Heart left ventricle (tissue), 13 donors: ENCODE measurements around the gene FUS.

Experiments
- CTCF ChIP-seq, 12 donors: fragments of 200-600 bp; sonication (generic) in 4 of 12; IDR thresholded peaks; one replicate each; pipeline versions ENCODE4 v1.5.0 to v1.8.0; 2018 to 2022; ENCODE audit warnings: antibody characterized with exemption in 12 of 12, mild to moderate bottlenecking in 5 of 12
- POLR2A ChIP-seq, 2 donors: fragments of 450-650 bp; IDR thresholded peaks; one replicate each; pipeline ENCODE4 v1.6.1; 2017; ENCODE audit warnings: antibody characterized with exemption in 2 of 2, mild to moderate bottlenecking in 2 of 2, moderate library complexity in 2 of 2
- donor health status: ischemic (EF 13 %, LVEDD 7.1; RV severe dilation, severe dysfunction).
- donor health status: DM: no; HTN: yes; CAD: no.
- donor health status: DM: no; HTN: no; CAD: no.
- donor health status: ischemic (EF 25% LVEDD 6.9; RV normal size, moderate dysfunction).
- donor health status: ischemic (EF 25% LVEDD 5.7; RV mildly dilated, moderate dysfunction).
- donor health status: ischemic (EF 35%, LVEDD 5.7; RV mildly dilated, moderate dysfunction).
- donor health status: nonischemic (EF 11% LVEDD 7.7; RV severe dilation, severe dysfunction).
- donor health status: DM: yes; HTN: yes; CAD: no.
- donor health status: PGD.
- donor health status: ischemic (EF 29% LVEDD 5.4; RV normal size, mild dysfunction).
- donor health status: nonischemic (EF 23%, LVEDD 6.1; RV moderate dilation, normal function).

- TF ChIP-seq CTCF (IDR thresholded peaks at IDR 0.05) (no peak), POLR2A (IDR thresholded peaks at IDR 0.05) (no peak)
Measured at GRCh38 chr16:31149332-31149731, 30.6 kb upstream of the FUS start.
